Measurements from ENCODE around the gene REV3L.
"Not testable (repeated sequence)": the region's sequence is repeated elsewhere in the genome, so short reads cannot be mapped to it uniquely, and the experiment has no call there.

Gene REV3L

GRCh38 chr6:111492499-111492898 lies 9.5 kb upstream of the REV3L start:
- DNase-seq (ENCODE audit: low spot score), result no peak

DNA sequence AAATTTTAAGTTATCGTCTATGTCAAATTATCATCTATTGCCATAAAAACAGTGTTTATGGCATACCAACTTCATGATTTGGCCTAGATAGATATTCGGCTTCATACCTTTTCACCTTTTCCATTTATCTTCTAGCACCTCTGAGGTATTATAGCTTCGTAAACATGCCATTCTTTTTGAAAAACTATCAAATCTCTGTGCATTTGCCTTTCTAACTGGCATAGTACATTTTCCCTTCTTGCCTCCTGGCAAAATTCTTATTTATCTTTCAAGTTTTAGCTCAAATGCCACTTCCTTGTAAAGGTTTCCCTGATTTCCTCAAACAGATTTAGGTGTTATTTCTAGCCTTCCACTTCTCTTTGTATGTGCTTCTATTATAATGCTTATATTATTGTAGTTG lies 7.0 kb upstream of the REV3L start:
- no peak for DNase-seq (ENCODE audit: low spot score)

GRCh38 chr6:111487661-111488060 lies 4.6 kb upstream of the REV3L start:
- no peak for DNase-seq (ENCODE audit: low spot score)

DNA sequence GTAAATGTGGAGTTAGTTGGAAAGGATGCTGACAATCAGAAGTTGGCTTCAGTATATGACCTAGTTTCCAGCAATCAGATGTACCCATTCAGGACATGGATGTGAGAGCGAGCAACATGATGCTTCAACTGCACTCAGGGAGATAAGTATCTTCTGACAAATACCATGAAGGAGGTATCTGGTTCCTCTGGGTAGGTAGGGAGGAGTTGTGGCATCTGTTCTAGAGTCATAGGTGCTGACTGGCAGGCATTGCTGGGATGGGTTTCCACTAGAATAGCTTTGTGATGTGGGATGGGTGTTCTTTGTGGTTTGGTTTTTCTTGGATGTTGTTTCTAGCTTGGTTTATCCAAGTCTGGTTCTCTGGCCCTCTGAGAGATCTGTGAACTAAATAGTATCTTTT lies 3.9 kb upstream of the REV3L start:
- no peak for DNase-seq (ENCODE audit: low spot score)

- DNase-seq (ENCODE audit: low spot score), result no peak
Observed at GRCh38 chr6:111486475-111486874, 3.5 kb upstream of the REV3L start.

- no peak for DNase-seq (ENCODE audit: low spot score)
Observed at GRCh38 chr6:111485342-111485741, 2.3 kb upstream of the REV3L start.

GRCh38 chr6:111484633-111484930 lies 1.6 kb upstream of the REV3L start:
- peak; percentile 7 for DNase-seq (ENCODE audit: low spot score)

- DNase-seq (ENCODE audit: low spot score), result peak; percentile 92
Observed at GRCh38 chr6:111483736-111484632, 966 bp upstream of the REV3L start.

DNA sequence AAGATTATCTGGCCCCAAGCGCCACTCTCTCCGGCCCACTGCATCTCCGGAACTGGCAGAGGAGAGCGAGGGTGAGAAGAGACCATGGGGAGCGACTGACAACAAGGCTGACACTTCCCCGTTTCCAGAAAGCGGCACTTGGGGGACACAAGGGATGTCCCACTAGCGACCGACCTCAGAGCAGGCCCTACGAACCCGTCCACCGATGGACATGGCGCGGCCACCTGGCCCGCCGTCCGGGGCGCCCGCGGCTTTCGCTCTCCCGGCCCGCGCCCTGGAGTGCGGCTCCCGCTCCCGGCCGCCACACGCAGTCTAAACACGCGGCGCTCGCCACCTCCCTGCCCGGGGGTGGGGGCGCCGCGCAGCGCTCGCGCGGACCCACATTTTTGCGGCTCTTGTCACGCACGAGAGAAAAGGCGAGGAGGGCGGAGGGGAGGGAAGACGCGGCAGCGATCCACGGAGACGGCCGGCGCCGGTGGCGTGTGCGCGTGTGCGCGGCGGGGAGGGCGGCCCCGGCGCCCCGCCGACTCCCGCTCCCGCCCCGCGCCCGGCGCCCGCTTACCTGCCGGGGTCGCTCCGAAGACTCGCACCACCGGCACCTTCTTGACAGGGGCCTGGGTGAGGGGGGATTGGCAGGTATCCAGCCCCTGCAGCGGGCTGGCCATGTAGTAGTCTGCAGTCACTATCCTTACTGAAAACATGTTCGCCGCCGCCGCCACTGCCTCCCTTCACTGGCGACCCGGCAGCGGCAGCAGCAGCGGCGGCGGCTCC lies 645 bp downstream of the REV3L start:
- peak; percentile 64 for DNase-seq (ENCODE audit: low spot score)

GRCh38 chr6:111481836-111482187 lies 1.2 kb downstream of the REV3L start:
- DNase-seq (ENCODE audit: low spot score), result no peak

DNA sequence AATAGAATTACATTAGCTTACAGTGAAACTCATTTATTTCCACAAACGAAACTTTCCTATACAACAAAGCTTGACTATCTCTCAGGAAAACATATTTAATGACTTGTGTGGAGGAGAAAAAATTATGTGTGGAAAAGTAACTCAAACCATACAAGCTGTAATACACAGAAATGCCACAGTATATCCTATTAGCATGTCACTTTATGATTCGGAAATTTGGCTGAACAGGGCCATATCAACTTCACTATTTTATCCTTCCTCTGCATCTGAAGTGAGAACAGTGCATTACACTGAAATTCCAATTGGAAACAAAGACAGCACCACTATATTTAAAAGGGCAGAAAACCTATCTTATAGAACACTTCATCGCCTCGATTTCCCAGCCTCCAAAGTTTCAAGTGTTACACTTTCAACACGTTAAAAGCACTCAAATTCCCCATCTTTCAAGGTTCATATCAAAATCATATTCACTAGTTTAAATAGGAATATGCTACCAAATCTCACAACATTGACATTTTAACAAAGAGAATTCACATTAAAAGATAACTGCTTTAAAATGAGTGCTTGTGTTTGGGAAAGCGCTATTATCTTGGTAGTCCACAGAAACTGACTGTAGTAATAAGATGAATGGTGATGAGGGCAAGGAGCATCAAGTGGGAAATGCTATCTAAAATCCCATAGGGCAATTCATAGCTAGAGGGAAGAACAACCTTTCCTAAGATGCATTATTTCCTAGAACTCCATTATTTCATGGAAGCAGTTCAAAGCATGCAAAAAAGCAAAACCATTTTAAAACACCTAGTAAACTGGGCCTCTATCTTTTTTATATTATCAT lies 1.8 kb downstream of the REV3L start:
- DNase-seq (ENCODE audit: low spot score), result no peak

- DNase-seq (ENCODE audit: low spot score), result peak; percentile 43
Observed at GRCh38 chr6:111478749-111479148, 4.3 kb downstream of the REV3L start.

DNA sequence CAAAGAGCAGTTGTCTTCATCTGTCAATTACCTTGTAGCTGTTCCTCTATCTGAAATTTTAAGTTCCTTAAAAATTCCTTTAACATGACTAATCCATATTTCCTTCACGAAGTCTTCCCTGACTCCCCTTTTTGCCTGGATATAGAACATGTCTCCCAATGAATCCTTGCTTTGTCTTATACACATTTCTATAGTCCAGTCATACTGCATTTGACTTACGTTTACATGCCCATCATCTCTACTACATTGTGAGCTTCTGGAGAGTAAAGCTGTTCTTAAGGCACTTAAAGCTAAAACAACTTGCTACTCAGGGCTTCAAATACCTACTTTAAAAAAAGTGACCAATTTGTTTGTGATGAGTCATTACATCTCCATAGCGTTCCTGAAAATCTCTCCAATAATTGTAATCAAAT lies 4.9 kb downstream of the REV3L start:
- no peak for DNase-seq (ENCODE audit: low spot score)

GRCh38 chr6:111477481-111477938 lies 5.5 kb downstream of the REV3L start:
- DNase-seq (ENCODE audit: low spot score), result no peak

- not testable (repeated sequence) for DNase-seq (ENCODE audit: low spot score)
Observed at GRCh38 chr6:111476061-111476460, 7.0 kb downstream of the REV3L start.

GRCh38 chr6:111474771-111475170 lies 8.2 kb downstream of the REV3L start:
- no peak for DNase-seq (ENCODE audit: low spot score)

- DNase-seq (ENCODE audit: low spot score), result no peak
Observed at GRCh38 chr6:111474106-111474505, 8.9 kb downstream of the REV3L start.

- DNase-seq (ENCODE audit: low spot score), result no peak
Observed at GRCh38 chr6:111472933-111473435, 10.0 kb downstream of the REV3L start.

- no peak for DNase-seq (ENCODE audit: low spot score)
Observed at GRCh38 chr6:111471958-111472357, 11.1 kb downstream of the REV3L start.

- DNase-seq (ENCODE audit: low spot score), result no peak
Observed at GRCh38 chr6:111471533-111471932, 11.5 kb downstream of the REV3L start.

- no peak for DNase-seq (ENCODE audit: low spot score)
Observed at GRCh38 chr6:111470991-111471390, 12.0 kb downstream of the REV3L start.

GRCh38 chr6:111469543-111469942 lies 13.5 kb downstream of the REV3L start:
- peak; percentile 69 for DNase-seq (ENCODE audit: low spot score)
